ENCODE results near the gene LCNL1.

- TF ChIP-seq, protein P1, sequence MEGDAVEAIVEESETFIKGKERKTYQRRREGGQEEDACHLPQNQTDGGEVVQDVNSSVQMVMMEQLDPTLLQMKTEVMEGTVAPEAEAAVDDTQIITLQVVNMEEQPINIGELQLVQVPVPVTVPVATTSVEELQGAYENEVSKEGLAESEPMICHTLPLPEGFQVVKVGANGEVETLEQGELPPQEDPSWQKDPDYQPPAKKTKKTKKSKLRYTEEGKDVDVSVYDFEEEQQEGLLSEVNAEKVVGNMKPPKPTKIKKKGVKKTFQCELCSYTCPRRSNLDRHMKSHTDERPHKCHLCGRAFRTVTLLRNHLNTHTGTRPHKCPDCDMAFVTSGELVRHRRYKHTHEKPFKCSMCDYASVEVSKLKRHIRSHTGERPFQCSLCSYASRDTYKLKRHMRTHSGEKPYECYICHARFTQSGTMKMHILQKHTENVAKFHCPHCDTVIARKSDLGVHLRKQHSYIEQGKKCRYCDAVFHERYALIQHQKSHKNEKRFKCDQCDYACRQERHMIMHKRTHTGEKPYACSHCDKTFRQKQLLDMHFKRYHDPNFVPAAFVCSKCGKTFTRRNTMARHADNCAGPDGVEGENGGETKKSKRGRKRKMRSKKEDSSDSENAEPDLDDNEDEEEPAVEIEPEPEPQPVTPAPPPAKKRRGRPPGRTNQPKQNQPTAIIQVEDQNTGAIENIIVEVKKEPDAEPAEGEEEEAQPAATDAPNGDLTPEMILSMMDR (conservative IDR thresholded peaks at IDR 0.05; ENCODE audit: low read length), result no peak
- no peak for TF ChIP-seq EZH2phosphoT487 (IDR thresholded peaks at IDR 0.05; ENCODE audit: borderline replicate concordance)
Measured at GRCh38 chr9:137015540-137015930, 32.7 kb downstream of the LCNL1 start.

Data from Loucy (cell line).